ENCODE results near the gene C17orf113. TPM values are rescaled to one million over a fixed set of nuclear protein-coding genes. Genes with fewer than 3 reads are reported as not detected.

C17orf113 gene
- total and polyA plus RNA-seq, 2 experiments from 2014 or later, result 0.29 to 2.1 TPM

DNA sequence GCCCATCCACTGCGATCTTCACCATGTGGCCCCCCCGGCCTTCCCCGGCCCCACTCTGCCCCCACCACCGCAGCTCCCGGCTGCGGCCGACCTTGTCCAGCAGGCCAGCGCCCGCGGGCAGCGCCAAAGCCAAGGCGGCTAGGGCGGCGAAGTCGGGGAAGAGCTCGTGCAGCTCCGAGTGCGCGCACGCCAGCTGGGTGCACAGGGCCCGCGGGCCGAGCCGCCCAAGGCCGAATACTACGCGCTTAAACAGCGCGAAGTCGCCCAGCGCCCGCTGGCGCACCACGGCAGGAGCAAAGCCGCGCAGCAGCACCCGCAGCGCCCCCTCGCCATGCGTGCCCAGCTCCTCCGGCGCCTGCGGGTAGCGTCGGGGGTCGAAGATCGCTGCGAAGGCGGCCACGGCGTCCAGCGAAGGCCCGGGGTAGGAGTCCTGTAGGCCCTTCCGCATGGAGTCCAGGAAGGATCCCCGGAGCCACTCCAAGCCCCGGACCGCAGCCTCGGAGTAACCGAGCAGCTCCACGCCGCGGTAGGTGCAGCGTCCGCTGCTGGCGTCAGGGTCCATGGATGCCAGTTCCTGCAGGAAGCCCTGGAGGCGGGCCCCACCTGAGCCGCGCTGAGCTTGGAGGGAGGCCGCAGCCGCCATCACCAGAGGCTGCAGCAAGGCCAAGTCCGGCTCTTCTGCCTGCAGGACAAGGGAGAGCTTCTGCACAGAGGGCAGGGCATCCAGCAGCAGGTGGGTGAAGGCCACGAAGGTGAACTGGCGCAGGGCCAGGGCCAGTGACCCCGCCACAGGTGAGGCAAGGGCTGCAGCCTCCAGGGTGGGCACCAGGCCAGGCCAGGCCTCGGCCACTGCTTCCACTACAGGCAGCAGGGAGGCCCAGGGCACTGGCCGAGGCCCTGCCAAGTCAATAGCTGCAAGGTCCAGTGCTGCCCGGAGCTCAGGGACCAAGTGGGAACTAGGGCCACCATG, 10.3 kb downstream of the C17orf113 start:
- Histone ChIP-seq H2AFZ (no peak overlapping the region), H3K4me2 (no peak overlapping the region), H3K9me2 (ENCODE audit: insufficient read depth) (no peaks in the 10 kb centered on the region), H3K4me1 (ENCODE audit: insufficient read depth) (no peaks in the 10 kb centered on the region), H3K4me3 (no peak overlapping the region), H3K27me3 (ENCODE audit: insufficient read depth) (no peaks in the 10 kb centered on the region), H4K20me1 (replicated peaks; ENCODE audit: insufficient read depth) (no peaks in the 10 kb centered on the region), H3F3A (replicated peaks; ENCODE audit: low read depth) (no peaks in the 10 kb centered on the region), H3K36me3 (ENCODE audit: insufficient read depth) (no peaks in the 10 kb centered on the region), H3K79me2 (replicated peaks; ENCODE audit: insufficient read depth) (no peaks in the 10 kb centered on the region), H3K27ac (ENCODE audit: low read depth) (no peak overlapping the region)
- no peak overlapping the region for H3K27ac Mint-ChIP-seq
- no peaks in the 10 kb centered on the region for H3K9me3 Mint-ChIP-seq
- TF ChIP-seq ZNF331 (CRISPR knock-in tag; IDR thresholded peaks at IDR 0.05; ENCODE audit: low read depth), result no peak
- TF ChIP-seq NANOG (IDR thresholded peaks at IDR 0.05; ENCODE audit: borderline replicate concordance), result no peak
- no peak for TF ChIP-seq EZH2 (IDR thresholded peaks at IDR 0.05; ENCODE audit: low read depth, unreplicated experiment)
- TF ChIP-seq, protein P1, sequence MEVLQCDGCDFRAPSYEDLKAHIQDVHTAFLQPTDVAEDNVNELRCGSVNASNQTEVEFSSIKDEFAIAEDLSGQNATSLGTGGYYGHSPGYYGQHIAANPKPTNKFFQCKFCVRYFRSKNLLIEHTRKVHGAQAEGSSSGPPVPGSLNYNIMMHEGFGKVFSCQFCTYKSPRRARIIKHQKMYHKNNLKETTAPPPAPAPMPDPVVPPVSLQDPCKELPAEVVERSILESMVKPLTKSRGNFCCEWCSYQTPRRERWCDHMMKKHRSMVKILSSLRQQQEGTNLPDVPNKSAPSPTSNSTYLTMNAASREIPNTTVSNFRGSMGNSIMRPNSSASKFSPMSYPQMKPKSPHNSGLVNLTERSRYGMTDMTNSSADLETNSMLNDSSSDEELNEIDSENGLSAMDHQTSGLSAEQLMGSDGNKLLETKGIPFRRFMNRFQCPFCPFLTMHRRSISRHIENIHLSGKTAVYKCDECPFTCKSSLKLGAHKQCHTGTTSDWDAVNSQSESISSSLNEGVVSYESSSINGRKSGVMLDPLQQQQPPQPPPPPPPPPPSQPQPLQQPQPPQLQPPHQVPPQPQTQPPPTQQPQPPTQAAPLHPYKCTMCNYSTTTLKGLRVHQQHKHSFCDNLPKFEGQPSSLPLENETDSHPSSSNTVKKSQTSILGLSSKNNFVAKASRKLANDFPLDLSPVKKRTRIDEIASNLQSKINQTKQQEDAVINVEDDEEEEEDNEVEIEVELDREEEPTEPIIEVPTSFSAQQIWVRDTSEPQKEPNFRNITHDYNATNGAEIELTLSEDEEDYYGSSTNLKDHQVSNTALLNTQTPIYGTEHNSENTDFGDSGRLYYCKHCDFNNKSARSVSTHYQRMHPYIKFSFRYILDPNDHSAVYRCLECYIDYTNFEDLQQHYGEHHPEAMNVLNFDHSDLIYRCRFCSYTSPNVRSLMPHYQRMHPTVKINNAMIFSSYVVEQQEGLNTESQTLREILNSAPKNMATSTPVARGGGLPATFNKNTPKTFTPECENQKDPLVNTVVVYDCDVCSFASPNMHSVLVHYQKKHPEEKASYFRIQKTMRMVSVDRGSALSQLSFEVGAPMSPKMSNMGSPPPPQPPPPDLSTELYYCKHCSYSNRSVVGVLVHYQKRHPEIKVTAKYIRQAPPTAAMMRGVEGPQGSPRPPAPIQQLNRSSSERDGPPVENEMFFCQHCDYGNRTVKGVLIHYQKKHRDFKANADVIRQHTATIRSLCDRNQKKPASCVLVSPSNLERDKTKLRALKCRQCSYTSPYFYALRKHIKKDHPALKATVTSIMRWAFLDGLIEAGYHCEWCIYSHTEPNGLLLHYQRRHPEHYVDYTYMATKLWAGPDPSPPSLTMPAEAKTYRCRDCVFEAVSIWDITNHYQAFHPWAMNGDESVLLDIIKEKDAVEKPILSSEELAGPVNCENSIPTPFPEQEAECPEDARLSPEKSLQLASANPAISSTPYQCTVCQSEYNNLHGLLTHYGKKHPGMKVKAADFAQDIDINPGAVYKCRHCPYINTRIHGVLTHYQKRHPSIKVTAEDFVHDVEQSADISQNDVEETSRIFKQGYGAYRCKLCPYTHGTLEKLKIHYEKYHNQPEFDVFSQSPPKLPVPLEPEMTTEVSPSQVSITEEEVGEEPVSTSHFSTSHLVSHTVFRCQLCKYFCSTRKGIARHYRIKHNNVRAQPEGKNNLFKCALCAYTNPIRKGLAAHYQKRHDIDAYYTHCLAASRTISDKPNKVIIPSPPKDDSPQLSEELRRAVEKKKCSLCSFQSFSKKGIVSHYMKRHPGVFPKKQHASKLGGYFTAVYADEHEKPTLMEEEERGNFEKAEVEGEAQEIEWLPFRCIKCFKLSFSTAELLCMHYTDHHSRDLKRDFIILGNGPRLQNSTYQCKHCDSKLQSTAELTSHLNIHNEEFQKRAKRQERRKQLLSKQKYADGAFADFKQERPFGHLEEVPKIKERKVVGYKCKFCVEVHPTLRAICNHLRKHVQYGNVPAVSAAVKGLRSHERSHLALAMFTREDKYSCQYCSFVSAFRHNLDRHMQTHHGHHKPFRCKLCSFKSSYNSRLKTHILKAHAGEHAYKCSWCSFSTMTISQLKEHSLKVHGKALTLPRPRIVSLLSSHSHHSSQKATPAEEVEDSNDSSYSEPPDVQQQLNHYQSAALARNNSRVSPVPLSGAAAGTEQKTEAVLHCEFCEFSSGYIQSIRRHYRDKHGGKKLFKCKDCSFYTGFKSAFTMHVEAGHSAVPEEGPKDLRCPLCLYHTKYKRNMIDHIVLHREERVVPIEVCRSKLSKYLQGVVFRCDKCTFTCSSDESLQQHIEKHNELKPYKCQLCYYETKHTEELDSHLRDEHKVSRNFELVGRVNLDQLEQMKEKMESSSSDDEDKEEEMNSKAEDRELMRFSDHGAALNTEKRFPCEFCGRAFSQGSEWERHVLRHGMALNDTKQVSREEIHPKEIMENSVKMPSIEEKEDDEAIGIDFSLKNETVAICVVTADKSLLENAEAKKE (CRISPR knock-in tag; IDR thresholded peaks at IDR 0.05), result no peak
- no peak for TF ChIP-seq CREB1 (CRISPR knock-in tag; IDR thresholded peaks at IDR 0.05; ENCODE audit: low read depth)
- TF ChIP-seq POLR2AphosphoS5 (IDR thresholded peaks at IDR 0.05; ENCODE audit: low read depth), result no peak
- no peak for TF ChIP-seq JUNB (IDR thresholded peaks at IDR 0.05; ENCODE audit: unreplicated experiment)
- no peak for TF ChIP-seq ZNF114 (CRISPR knock-in tag; IDR thresholded peaks at IDR 0.05)
- TF ChIP-seq EZH2phosphoT487 (IDR thresholded peaks at IDR 0.05; ENCODE audit: unreplicated experiment), result no peak
- TF ChIP-seq, protein P2, sequence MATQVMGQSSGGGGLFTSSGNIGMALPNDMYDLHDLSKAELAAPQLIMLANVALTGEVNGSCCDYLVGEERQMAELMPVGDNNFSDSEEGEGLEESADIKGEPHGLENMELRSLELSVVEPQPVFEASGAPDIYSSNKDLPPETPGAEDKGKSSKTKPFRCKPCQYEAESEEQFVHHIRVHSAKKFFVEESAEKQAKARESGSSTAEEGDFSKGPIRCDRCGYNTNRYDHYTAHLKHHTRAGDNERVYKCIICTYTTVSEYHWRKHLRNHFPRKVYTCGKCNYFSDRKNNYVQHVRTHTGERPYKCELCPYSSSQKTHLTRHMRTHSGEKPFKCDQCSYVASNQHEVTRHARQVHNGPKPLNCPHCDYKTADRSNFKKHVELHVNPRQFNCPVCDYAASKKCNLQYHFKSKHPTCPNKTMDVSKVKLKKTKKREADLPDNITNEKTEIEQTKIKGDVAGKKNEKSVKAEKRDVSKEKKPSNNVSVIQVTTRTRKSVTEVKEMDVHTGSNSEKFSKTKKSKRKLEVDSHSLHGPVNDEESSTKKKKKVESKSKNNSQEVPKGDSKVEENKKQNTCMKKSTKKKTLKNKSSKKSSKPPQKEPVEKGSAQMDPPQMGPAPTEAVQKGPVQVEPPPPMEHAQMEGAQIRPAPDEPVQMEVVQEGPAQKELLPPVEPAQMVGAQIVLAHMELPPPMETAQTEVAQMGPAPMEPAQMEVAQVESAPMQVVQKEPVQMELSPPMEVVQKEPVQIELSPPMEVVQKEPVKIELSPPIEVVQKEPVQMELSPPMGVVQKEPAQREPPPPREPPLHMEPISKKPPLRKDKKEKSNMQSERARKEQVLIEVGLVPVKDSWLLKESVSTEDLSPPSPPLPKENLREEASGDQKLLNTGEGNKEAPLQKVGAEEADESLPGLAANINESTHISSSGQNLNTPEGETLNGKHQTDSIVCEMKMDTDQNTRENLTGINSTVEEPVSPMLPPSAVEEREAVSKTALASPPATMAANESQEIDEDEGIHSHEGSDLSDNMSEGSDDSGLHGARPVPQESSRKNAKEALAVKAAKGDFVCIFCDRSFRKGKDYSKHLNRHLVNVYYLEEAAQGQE (IDR thresholded peaks at IDR 0.05; ENCODE audit: unreplicated experiment), result no peak
- TF ChIP-seq STAT1 (IDR thresholded peaks at IDR 0.05; ENCODE audit: unreplicated experiment), result no peak
- TF ChIP-seq, protein P3, sequence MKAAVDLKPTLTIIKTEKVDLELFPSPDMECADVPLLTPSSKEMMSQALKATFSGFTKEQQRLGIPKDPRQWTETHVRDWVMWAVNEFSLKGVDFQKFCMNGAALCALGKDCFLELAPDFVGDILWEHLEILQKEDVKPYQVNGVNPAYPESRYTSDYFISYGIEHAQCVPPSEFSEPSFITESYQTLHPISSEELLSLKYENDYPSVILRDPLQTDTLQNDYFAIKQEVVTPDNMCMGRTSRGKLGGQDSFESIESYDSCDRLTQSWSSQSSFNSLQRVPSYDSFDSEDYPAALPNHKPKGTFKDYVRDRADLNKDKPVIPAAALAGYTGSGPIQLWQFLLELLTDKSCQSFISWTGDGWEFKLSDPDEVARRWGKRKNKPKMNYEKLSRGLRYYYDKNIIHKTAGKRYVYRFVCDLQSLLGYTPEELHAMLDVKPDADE (IDR thresholded peaks at IDR 0.05), result no peak
- TF ChIP-seq, protein P4, sequence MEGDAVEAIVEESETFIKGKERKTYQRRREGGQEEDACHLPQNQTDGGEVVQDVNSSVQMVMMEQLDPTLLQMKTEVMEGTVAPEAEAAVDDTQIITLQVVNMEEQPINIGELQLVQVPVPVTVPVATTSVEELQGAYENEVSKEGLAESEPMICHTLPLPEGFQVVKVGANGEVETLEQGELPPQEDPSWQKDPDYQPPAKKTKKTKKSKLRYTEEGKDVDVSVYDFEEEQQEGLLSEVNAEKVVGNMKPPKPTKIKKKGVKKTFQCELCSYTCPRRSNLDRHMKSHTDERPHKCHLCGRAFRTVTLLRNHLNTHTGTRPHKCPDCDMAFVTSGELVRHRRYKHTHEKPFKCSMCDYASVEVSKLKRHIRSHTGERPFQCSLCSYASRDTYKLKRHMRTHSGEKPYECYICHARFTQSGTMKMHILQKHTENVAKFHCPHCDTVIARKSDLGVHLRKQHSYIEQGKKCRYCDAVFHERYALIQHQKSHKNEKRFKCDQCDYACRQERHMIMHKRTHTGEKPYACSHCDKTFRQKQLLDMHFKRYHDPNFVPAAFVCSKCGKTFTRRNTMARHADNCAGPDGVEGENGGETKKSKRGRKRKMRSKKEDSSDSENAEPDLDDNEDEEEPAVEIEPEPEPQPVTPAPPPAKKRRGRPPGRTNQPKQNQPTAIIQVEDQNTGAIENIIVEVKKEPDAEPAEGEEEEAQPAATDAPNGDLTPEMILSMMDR (conservative IDR thresholded peaks at IDR 0.05; ENCODE audit: low read depth in 2 of 2), result no peak
- peaks cover 2% of the 10 kb centered on the region for H3K27me3 Mint-ChIP-seq (ENCODE audit: insufficient read depth, low read depth, poor library complexity)
- no peaks in the 10 kb centered on the region; the same call in 2 of the 3 replicates for H3K36me3 Mint-ChIP-seq (ENCODE audit: low read depth)
- H3K4me3 Mint-ChIP-seq, result no peak overlapping the region
- DNase-seq (ENCODE audit: low spot score), result no peak
- peaks cover 13% of the 10 kb centered on the region for H3K4me1 Mint-ChIP-seq
- ATAC-seq, result no peak
